BE2C (cell line): ENCODE measurements around the gene WNT7B.

ENCODE experiments used
- DNase-seq: peaks from one replicate; pipeline ENCODE4 v3.0.0-alpha.2; 2020
- H3K27me3 ChIP-seq: fragments of 250-450 bp; sonication (Bioruptor Pico); 2 replicates; pipeline ENCODE4 v1.5.1; 2020; ENCODE audit warnings: mild to moderate bottlenecking
- H3K36me3 ChIP-seq: fragments of 250-450 bp; sonication (Bioruptor Pico); 2 replicates; pipeline ENCODE4 v1.5.1; 2020; ENCODE audit warnings: mild to moderate bottlenecking
- H3K4me1 ChIP-seq: fragments of 250-450 bp; sonication (Bioruptor Pico); 2 replicates; pipeline ENCODE4 v1.5.1; 2020
- H3K4me3 ChIP-seq: 2 replicates; pipeline ENCODE4 v1.5.1; 2011; ENCODE audit warnings: low read depth, low read length
- H3K9me3 ChIP-seq: fragments of 250-450 bp; sonication (Bioruptor Pico); 2 replicates; pipeline ENCODE4 v1.5.1; 2020
- TF ChIP-seq, protein P1 (sequence below): IDR thresholded peaks from 2 replicates; pipeline ENCODE4 v1.5.1; 2012; ENCODE audit warnings: mild to moderate bottlenecking, low read depth, low read length

Gene WNT7B

DNA sequence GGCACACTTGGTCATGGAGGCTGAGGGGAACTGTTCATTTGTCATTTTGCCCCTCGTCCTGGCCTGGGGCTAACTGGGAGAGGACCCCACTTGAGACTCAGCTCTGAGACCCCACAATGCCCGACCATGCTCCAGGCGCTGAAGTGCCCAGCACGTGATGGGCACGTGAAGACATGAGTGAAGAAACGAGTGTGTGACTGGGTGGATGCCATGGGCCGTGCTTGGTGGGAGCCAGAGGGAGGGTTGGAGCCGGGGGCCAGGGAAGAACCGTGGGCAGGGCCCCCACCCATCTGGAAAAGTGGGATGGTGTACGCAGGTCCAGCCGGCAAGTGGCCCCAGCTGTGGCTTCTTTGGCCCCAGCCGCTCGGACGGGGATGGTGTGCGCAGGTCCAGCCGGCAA, 61.1 kb downstream of the WNT7B start:
- peaks cover 17% of the 10 kb centered on the region for H3K4me1 ChIP-seq
- no peaks in the 10 kb centered on the region for H3K36me3 ChIP-seq
- DNase-seq, result no peak
- H3K9me3 ChIP-seq, result no peaks in the 10 kb centered on the region
- no peaks in the 10 kb centered on the region for H3K27me3 ChIP-seq
- TF ChIP-seq, protein P1, sequence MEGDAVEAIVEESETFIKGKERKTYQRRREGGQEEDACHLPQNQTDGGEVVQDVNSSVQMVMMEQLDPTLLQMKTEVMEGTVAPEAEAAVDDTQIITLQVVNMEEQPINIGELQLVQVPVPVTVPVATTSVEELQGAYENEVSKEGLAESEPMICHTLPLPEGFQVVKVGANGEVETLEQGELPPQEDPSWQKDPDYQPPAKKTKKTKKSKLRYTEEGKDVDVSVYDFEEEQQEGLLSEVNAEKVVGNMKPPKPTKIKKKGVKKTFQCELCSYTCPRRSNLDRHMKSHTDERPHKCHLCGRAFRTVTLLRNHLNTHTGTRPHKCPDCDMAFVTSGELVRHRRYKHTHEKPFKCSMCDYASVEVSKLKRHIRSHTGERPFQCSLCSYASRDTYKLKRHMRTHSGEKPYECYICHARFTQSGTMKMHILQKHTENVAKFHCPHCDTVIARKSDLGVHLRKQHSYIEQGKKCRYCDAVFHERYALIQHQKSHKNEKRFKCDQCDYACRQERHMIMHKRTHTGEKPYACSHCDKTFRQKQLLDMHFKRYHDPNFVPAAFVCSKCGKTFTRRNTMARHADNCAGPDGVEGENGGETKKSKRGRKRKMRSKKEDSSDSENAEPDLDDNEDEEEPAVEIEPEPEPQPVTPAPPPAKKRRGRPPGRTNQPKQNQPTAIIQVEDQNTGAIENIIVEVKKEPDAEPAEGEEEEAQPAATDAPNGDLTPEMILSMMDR, result no peak
- H3K4me3 ChIP-seq, result no peak overlapping the region

DNA sequence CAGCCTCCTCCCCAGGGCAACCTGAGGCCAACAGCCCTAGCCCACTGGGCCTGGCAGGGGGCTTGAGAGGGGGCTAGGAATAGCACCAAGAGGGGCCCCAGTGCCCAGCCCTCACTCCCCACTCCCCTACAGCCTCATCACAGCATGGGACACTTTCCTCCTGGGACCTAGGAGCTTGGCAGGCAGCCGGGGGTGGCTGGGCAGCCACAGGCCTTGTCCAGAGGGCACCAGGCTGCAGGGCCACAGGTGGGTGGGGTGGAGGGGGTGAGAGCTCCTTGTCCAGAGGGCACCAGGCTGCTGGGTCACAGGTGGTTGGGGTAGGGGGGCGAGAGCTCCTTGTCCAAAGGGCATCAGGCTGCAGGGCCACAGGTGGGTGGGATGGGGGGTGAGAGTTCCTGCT, 61.8 kb downstream of the WNT7B start:
- TF ChIP-seq, protein P1, result no peak
- H3K4me1 ChIP-seq, result peaks cover 17% of the 10 kb centered on the region
- no peaks in the 10 kb centered on the region for H3K36me3 ChIP-seq
- H3K9me3 ChIP-seq, result no peaks in the 10 kb centered on the region
- no peaks in the 10 kb centered on the region for H3K27me3 ChIP-seq
- DNase-seq, result no peak
- H3K4me3 ChIP-seq, result no peak overlapping the region

DNA sequence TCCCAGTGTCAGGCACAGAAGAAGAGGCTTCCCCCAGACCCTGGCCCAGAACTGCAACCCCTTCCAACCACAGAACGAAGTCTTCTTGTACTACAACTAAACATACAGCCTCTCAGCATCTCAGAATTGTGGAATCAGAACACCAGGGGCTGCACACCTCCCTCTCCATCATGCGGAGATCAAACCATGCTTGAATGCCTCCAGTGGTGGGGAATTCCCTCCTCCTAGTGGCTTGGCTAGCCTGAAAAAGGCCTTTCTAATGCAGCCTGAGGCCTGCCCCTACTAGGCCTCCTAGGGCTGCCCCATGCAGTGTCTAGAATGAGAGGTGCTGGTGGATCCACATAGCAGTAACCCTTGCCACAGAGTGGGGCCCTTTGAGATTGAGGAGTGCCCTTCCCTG, 62.7 kb downstream of the WNT7B start:
- Histone ChIP-seq H3K4me3 (no peak overlapping the region), H3K27me3 (no peaks in the 10 kb centered on the region), H3K4me1 (peaks cover 12% of the 10 kb centered on the region), H3K36me3 (no peaks in the 10 kb centered on the region), H3K9me3 (no peaks in the 10 kb centered on the region)
- DNase-seq, result no peak
- TF ChIP-seq, protein P1, result no peak

DNA sequence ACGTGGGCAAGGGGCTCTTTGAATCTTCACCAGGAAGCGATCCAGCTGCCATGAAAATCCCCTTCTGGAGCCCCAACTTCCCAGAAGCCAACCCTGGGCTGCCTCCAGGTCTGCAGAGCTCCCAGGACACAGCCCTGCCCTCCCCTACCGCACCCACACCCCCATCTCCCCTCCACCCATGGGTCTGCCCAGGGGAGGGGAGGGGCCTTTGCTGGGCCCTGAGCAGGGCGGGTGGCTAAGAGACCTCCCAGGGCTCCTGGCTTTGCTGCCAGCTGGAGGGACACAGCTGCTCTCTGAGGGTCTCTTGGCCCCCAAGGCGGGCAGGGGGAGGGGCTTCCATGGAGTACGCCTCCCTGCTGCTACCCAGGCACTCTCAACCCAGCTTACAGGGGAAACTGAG, 64.1 kb downstream of the WNT7B start:
- Histone ChIP-seq H3K9me3 (no peaks in the 10 kb centered on the region), H3K4me1 (0 out of 2 replicates have a peak, but pooled peaks cover 2% of the 10 kb centered on the region), H3K36me3 (no peaks in the 10 kb centered on the region), H3K4me3 (no peak overlapping the region), H3K27me3 (no peaks in the 10 kb centered on the region)
- no peak for DNase-seq
- TF ChIP-seq, protein P1, result no peak

DNA sequence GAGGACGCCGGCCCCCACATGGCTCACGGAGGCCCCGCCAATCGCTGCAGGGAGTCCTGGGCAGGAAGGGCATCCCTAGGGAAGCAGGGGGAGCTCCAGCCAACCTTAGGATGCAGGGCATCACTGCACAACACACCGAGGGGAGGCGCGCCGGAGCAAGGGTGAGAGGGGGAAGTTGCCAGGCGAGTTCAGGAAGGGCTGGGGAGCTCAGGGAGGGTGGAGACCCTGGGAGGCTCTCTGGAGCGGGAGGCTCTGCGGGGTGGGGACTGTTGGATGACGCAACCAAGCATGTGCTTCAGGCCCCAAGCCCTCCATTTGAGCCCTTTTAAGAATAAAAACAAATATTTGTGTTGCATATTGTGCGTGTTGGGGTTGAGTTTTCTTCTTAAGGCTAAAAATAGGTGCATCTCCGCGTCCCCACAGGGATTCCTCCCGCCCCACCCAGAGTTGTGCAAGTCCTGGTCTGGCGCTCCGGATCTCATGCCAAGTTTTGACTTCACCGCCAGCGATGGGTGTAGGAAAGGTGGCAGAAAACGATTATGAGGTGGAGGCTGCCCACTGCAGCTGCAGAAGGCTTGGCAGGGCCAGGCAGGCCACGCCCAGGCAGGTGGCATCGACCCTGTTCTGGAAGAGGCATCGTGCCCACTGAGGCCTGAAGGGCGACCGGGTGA, 65.2 kb downstream of the WNT7B start:
- no peak overlapping the region for H3K4me3 ChIP-seq
- no peak for DNase-seq

DNA sequence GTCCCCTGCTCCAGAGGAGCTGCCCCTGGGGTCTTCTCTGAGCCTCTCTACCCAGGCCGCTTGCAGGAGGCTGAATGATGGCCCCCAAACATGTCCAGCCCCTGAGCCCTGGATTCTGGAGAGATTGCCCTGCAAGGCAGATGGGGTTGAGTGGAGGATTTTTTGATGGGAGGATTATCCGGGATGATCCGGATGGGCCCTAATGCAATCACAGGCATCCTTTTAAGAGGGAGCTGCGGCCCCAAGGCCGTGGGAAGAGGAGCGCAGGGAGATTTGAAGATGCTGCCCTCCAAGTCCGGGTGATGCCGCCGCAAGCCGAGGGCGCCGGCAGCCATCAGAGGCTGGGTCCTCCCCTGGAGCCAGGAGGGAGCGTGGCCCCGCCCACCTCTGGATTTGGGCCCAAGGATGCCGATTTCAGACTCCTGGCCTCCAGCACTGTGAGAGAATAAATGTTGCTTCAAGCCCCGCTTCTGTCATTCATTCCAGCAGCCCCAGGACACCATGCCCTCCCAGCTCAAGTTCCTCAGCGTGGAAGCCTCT, 66.0 kb downstream of the WNT7B start:
- TF ChIP-seq, protein P1, result no peak
- no peaks in the 10 kb centered on the region for H3K27me3 ChIP-seq
- no peaks in the 10 kb centered on the region for H3K9me3 ChIP-seq
- DNase-seq, result no peak
- H3K4me1 ChIP-seq, result no peaks in the 10 kb centered on the region
- H3K4me3 ChIP-seq, result no peak overlapping the region
- no peaks in the 10 kb centered on the region for H3K36me3 ChIP-seq

More for the DNA sequence above, 65.2 kb downstream of the WNT7B start:
- TF ChIP-seq, protein P1, result no peak
- H3K4me1 ChIP-seq, result no peaks in the 10 kb centered on the region
- H3K9me3 ChIP-seq, result no peaks in the 10 kb centered on the region
- H3K36me3 ChIP-seq, result no peaks in the 10 kb centered on the region
- H3K27me3 ChIP-seq, result no peaks in the 10 kb centered on the region
